Breast epithelium (tissue), 4 donors: ENCODE measurements around the gene ZNF778. TPM values are rescaled to one million over a fixed set of nuclear protein-coding genes. Genes with fewer than 3 reads are reported as not detected.

Experiments
- DNase-seq, 2 donors: peaks; one replicate each; pipeline ENCODE4 v3.0.0-alpha.2; 2019; ENCODE audit warnings: low spot score in 2 of 2
- H3K27ac ChIP-seq, 2 donors: fragments of 200-600 bp; sonication (generic) in 1 of 2; one replicate each; pipeline ENCODE4 v1.5.1; 2016 to 2019; ENCODE audit warnings: mild to moderate bottlenecking in 1 of 2
- H3K27me3 ChIP-seq, 2 donors: fragments of 200-600 bp; sonication (generic) in 1 of 2; one replicate each; pipeline versions ENCODE4 v1.5.1 to v1.6.0; 2017 to 2019; ENCODE audit warnings: control low read depth in 1 of 2, mild to moderate bottlenecking in 1 of 2
- H3K36me3 ChIP-seq: fragments of 200-600 bp; one replicate; pipeline ENCODE4 v1.5.1; 2019
- H3K4me1 ChIP-seq, 2 donors: fragments of 200-600 bp; sonication (generic); one replicate each; pipeline ENCODE4 v1.5.1; 2016 to 2019; ENCODE audit warnings: control low read depth in 1 of 2
- H3K4me3 ChIP-seq, 3 donors: fragments of 200-600 bp; sonication (generic); 1 replicate in 2 of 3; 2 replicates in 1 of 3; pipeline ENCODE4 v1.5.1; 2016 to 2019; ENCODE audit warnings: mild to moderate bottlenecking in 3 of 3, moderate library complexity in 2 of 3
- H3K9me3 ChIP-seq, 2 donors: fragments of 200-600 bp; sonication (generic) in 1 of 2; one replicate each; pipeline ENCODE4 v1.5.1; 2016 to 2019; ENCODE audit warnings: control low read depth in 1 of 2
- CTCF ChIP-seq, 3 donors: fragments of 450-650 bp; IDR thresholded peaks; one replicate each; pipeline ENCODE4 v1.5.1; 2016 to 2017; ENCODE audit warnings: antibody characterized with exemption in 3 of 3, mild to moderate bottlenecking in 3 of 3, moderate library complexity in 3 of 3
- POLR2A ChIP-seq: fragments of 450-650 bp; IDR thresholded peaks from one replicate; pipeline ENCODE4 v1.6.1; 2016; ENCODE audit warnings: antibody characterized with exemption, mild to moderate bottlenecking, moderate library complexity
- POLR2AphosphoS5 ChIP-seq, 3 donors: sonication (generic); formaldehyde crosslinking; IDR thresholded peaks; one replicate each; pipeline ENCODE4 v1.6.1; 2017; ENCODE audit warnings: antibody characterized with exemption in 3 of 3
- intact Hi-C: fragments of 100-400 bp; cut with DNase I; formaldehyde crosslinking; loops from one replicate; pipeline ENCODE4 v1.15.1; 2023; ENCODE audit warnings: low total_unique reads
- total RNA-seq, 3 donors: library from RNA; depleted of rRNA; stranded (reverse); fragments of >200 nt; gene quantifications; one replicate each; pipeline ENCODE4 v1.1.0, GENCODE V29; 2016

ZNF778 gene
- total RNA-seq, 3 donors from 2014 or later = 10.1 to 20.9 (median 12.5) TPM

- no peaks in the 10 kb centered on the region for H3K9me3 ChIP-seq
- peaks cover 0 to 21% of the 10 kb centered on the region in 2 donors for H3K4me1 ChIP-seq
- intact Hi-C loops = loop anchor here (10.0 kb wide), 1 partner anchor 453 kb away; no protein-coding TSS in a partner anchor
- DNase-seq = peak; percentile 94
- peaks cover 4 to 38% of the 10 kb centered on the region in 2 donors for H3K27me3 ChIP-seq
- H3K27ac ChIP-seq = no peak within 1 kb of the TSS
- H3K4me3 ChIP-seq = peak within 1 kb of the TSS in 2 of 3 donors; percentile 44 to 64
- no peaks in the 10 kb centered on the region for H3K36me3 ChIP-seq
- no peak for TF ChIP-seq POLR2A
- no peak for TF ChIP-seq CTCF (IDR thresholded peaks at IDR 0.05)
- TF ChIP-seq POLR2AphosphoS5 (IDR thresholded peaks at IDR 0.05) = no peak
These were observed 46.0 kb upstream of the ZNF778 start, which contains the start of gene CDH15 for GRCh38 chr16:89171216-89172170. Gene CDH15, plus strand, starts transcription at chr16:89171748. Its CDS starts 84 bp downstream, at chr16:89171832.

GRCh38 chr16:89172171-89172527 is 45.4 kb upstream of the ZNF778 start:
- no peaks in the 10 kb centered on the region for H3K36me3 ChIP-seq
- H3K27me3 ChIP-seq = peaks cover 4 to 40% of the 10 kb centered on the region in 2 donors
- DNase-seq = no peak
- intact Hi-C loops = loop anchor here (10.0 kb wide), 1 partner anchor 453 kb away; no protein-coding TSS in a partner anchor
- TF ChIP-seq POLR2AphosphoS5 (IDR thresholded peaks at IDR 0.05) (no peak), CTCF (IDR thresholded peaks at IDR 0.05) (no peak), POLR2A (no peak)
- H3K27ac ChIP-seq = no peak overlapping the region
- H3K4me3 ChIP-seq = no peak overlapping the region
- H3K9me3 ChIP-seq = no peaks in the 10 kb centered on the region
- H3K4me1 ChIP-seq = peaks cover 0 to 21% of the 10 kb centered on the region in 2 donors

- H3K36me3 ChIP-seq = no peaks in the 10 kb centered on the region
- H3K4me1 ChIP-seq = peaks cover 0 to 18% of the 10 kb centered on the region in 2 donors
- H3K4me3 ChIP-seq = no peak overlapping the region
- H3K27ac ChIP-seq = no peak overlapping the region
- no peak for DNase-seq
- intact Hi-C loops = loop anchor here (10.0 kb wide), 1 partner anchor 452 kb away; no protein-coding TSS in a partner anchor
- H3K9me3 ChIP-seq = no peaks in the 10 kb centered on the region
- H3K27me3 ChIP-seq = peaks cover 4 to 43% of the 10 kb centered on the region in 2 donors
- TF ChIP-seq POLR2A = no peak
- no peak for TF ChIP-seq POLR2AphosphoS5 (IDR thresholded peaks at IDR 0.05)
- TF ChIP-seq CTCF (IDR thresholded peaks at IDR 0.05) = no peak
These were observed 44.9 kb upstream of the ZNF778 start for GRCh38 chr16:89172528-89173173.

GRCh38 chr16:89173174-89173921 is 44.2 kb upstream of the ZNF778 start:
- intact Hi-C loops = loop anchor here (10.0 kb wide), 1 partner anchor 451 kb away; no protein-coding TSS in a partner anchor
- H3K9me3 ChIP-seq = no peaks in the 10 kb centered on the region
- no peak overlapping the region for H3K27ac ChIP-seq
- no peak for DNase-seq
- no peak overlapping the region for H3K4me3 ChIP-seq
- no peaks in the 10 kb centered on the region for H3K36me3 ChIP-seq
- H3K27me3 ChIP-seq = peaks cover 4 to 43% of the 10 kb centered on the region in 2 donors
- H3K4me1 ChIP-seq = peaks cover 0 to 18% of the 10 kb centered on the region in 2 donors
- TF ChIP-seq CTCF (IDR thresholded peaks at IDR 0.05) = no peak
- no peak for TF ChIP-seq POLR2A
- no peak for TF ChIP-seq POLR2AphosphoS5 (IDR thresholded peaks at IDR 0.05)
